Keratinocyte (primary cell): ENCODE results near the gene HELZ. TPM values are rescaled to one million over a fixed set of nuclear protein-coding genes. Genes with fewer than 3 reads are reported as not detected.

Experiments used
- DNase-seq: peaks from one replicate; pipeline ENCODE4 v3.0.0-alpha.2; 2011; ENCODE audit warnings: low read depth, missing footprints, low spot score
- FAIRE-seq: peaks from 2 replicates; lab custom pipeline; 2011; peaks lifted over from hg19 to GRCh38; lab: Jason Lieb, UNC
- H2AFZ ChIP-seq: 2 replicates; pipeline ENCODE4 v1.6.0; 2012; ENCODE audit warnings: low read length, control low read depth, inconsistent platforms; ENCODE audit not compliant: control insufficient read depth
- H3K27ac ChIP-seq: 2 replicates; pipeline ENCODE4 v1.5.1; 2011; ENCODE audit warnings: low read length; ENCODE audit not compliant: control insufficient read depth, insufficient read depth
- H3K27me3 ChIP-seq: 3 replicates; pipeline ENCODE4 v1.6.0; 2011; ENCODE audit warnings: low read length; ENCODE audit not compliant: control insufficient read depth, insufficient read depth; ENCODE audit errors: extremely low read depth
- H3K36me3 ChIP-seq, 2 experiments: 2 replicates in 1 of 2; 3 replicates in 1 of 2; pipeline ENCODE4 v1.5.1; 2011; ENCODE audit warnings: low read length in 2 of 2, mild to moderate bottlenecking in 1 of 2; ENCODE audit not compliant: control insufficient read depth in 2 of 2, insufficient read depth in 2 of 2; ENCODE audit errors: extremely low read depth in 1 of 2
- H3K4me1 ChIP-seq: 3 replicates; pipeline ENCODE4 v1.5.1; 2011; ENCODE audit warnings: low read length; ENCODE audit not compliant: control insufficient read depth, insufficient read depth; ENCODE audit errors: extremely low read depth
- H3K4me2 ChIP-seq: 3 replicates; pipeline ENCODE4 v1.6.0; 2011; ENCODE audit warnings: low read depth, low read length; ENCODE audit not compliant: control insufficient read depth, insufficient read depth; ENCODE audit errors: extremely low read depth
- H3K4me3 ChIP-seq, 3 experiments: fragments of 200-600 bp in 1 of 3; sonication (generic) in 1 of 3; 2 replicates in 2 of 3; 3 replicates in 1 of 3; pipeline ENCODE4 v1.5.1; 2011 to 2016; ENCODE audit warnings: low read length in 3 of 3, mild to moderate bottlenecking in 3 of 3, control low read depth in 2 of 3, inconsistent platforms in 1 of 3, low read depth in 1 of 3, mixed read lengths in 1 of 3, mixed run types in 1 of 3, moderate library complexity in 1 of 3; ENCODE audit not compliant: control insufficient read depth in 2 of 3, insufficient read depth in 2 of 3; ENCODE audit errors: extremely low read depth in 1 of 3
- H3K79me2 ChIP-seq: 2 replicates; pipeline ENCODE4 v1.6.0; 2012; ENCODE audit warnings: low read length; ENCODE audit not compliant: control insufficient read depth, insufficient read depth
- H3K9ac ChIP-seq: 3 replicates; pipeline ENCODE4 v1.6.0; 2011; ENCODE audit warnings: low read length; ENCODE audit not compliant: control insufficient read depth, insufficient read depth; ENCODE audit errors: extremely low read depth
- H3K9me1 ChIP-seq: 3 replicates; pipeline ENCODE4 v1.6.0; 2011; ENCODE audit warnings: low read length; ENCODE audit not compliant: control insufficient read depth, insufficient read depth; ENCODE audit errors: extremely low read depth
- H3K9me3 ChIP-seq: 2 replicates; pipeline ENCODE4 v1.5.1; 2012; ENCODE audit warnings: low read depth, low read length; ENCODE audit not compliant: control insufficient read depth
- H4K20me1 ChIP-seq: 3 replicates; pipeline ENCODE4 v1.6.0; 2011; ENCODE audit warnings: low read length; ENCODE audit not compliant: control insufficient read depth, insufficient read depth; ENCODE audit errors: extremely low read depth
- EZH2 ChIP-seq: IDR thresholded peaks from one replicate; pipeline ENCODE4 v1.6.1; 2012; ENCODE audit warnings: inconsistent platforms, mild to moderate bottlenecking, low read length, moderate library complexity
- dilution Hi-C: fragments of 300-500 bp; cut with MboI; formaldehyde crosslinking; loops from one replicate; pipeline ENCODE4 v1.7.0; 2020; ENCODE audit warnings: low sequenced_read_pairs; ENCODE audit not compliant: extremely low pct_ligation_motif_present
- polyA plus RNA-seq, 5 experiments: library from polyadenylated mRNA; depleted of rRNA in 3 of 5; stranded (reverse) in 3 of 5; stranded (forward) in 1 of 5; unstranded in 1 of 5; fragments of >200 nt; gene quantifications; 1 replicate in 1 of 5; 2 replicates in 3 of 5; 3 replicates in 1 of 5; pipeline versions ENCODE4 v1.2.1 to v1.2.3, GENCODE V29; 2011 to 2012; ENCODE audit warnings: missing spikeins in 2 of 5, low read depth in 1 of 5, low replicate concordance in 1 of 5
- TF ChIP-seq, protein P1 (sequence below), 3 experiments: IDR thresholded peaks in 1 of 3; conservative IDR thresholded peaks in 1 of 3; optimal IDR thresholded peaks in 1 of 3; 2 replicates in 2 of 3; 3 replicates in 1 of 3; pipeline versions ENCODE3 to v1.5.1; 2011; ENCODE audit warnings: low read length in 3 of 3, mild to moderate bottlenecking in 3 of 3, moderate library complexity in 2 of 3, control low read depth in 1 of 3, inconsistent platforms in 1 of 3; ENCODE audit not compliant: insufficient read depth in 2 of 3; ENCODE audit errors: extremely low read depth in 1 of 3

The HELZ gene
- polyA plus RNA-seq, 1 donor (not counting 4 experiments of a cell fraction or from before 2014, with no cell fraction given), result 18.2 TPM

GRCh38 chr17:67067571-67068482 is 177.2 kb downstream of the HELZ start:
- Histone ChIP-seq H3K36me3 (no peaks in the 10 kb centered on the region), H2AFZ (no peak overlapping the region), H4K20me1 (no peaks in the 10 kb centered on the region), H3K9ac (no peak overlapping the region), H3K4me2 (no peak overlapping the region), H3K27me3 (no peaks in the 10 kb centered on the region), H3K4me1 (no peaks in the 10 kb centered on the region), H3K9me1 (no peaks in the 10 kb centered on the region), H3K79me2 (no peaks in the 10 kb centered on the region), H3K4me3 (no peak overlapping the region), H3K27ac (no peak overlapping the region), H3K9me3 (no peaks in the 10 kb centered on the region)
- no peak for TF ChIP-seq EZH2
- TF ChIP-seq, protein P1, sequence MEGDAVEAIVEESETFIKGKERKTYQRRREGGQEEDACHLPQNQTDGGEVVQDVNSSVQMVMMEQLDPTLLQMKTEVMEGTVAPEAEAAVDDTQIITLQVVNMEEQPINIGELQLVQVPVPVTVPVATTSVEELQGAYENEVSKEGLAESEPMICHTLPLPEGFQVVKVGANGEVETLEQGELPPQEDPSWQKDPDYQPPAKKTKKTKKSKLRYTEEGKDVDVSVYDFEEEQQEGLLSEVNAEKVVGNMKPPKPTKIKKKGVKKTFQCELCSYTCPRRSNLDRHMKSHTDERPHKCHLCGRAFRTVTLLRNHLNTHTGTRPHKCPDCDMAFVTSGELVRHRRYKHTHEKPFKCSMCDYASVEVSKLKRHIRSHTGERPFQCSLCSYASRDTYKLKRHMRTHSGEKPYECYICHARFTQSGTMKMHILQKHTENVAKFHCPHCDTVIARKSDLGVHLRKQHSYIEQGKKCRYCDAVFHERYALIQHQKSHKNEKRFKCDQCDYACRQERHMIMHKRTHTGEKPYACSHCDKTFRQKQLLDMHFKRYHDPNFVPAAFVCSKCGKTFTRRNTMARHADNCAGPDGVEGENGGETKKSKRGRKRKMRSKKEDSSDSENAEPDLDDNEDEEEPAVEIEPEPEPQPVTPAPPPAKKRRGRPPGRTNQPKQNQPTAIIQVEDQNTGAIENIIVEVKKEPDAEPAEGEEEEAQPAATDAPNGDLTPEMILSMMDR (optimal IDR thresholded peaks at IDR 0.05 in 1 of 3, IDR thresholded peaks at IDR 0.05 in 1 of 3, conservative IDR thresholded peaks at IDR 0.05 in 1 of 3; ENCODE audit: extremely low read depth in 1 of 3, insufficient read depth in 2 of 3, low read length in 3 of 3), result no peak
- no peak for FAIRE-seq
- DNase-seq, result no peak
- dilution Hi-C loops, result no loop called here

GRCh38 chr17:67066717-67067116 is 178.3 kb downstream of the HELZ start:
- Histone ChIP-seq H3K9ac (no peak overlapping the region), H4K20me1 (no peaks in the 10 kb centered on the region), H3K27me3 (no peaks in the 10 kb centered on the region), H3K36me3 (no peaks in the 10 kb centered on the region), H3K9me3 (no peaks in the 10 kb centered on the region), H2AFZ (no peak overlapping the region), H3K4me3 (no peak overlapping the region), H3K9me1 (no peaks in the 10 kb centered on the region), H3K4me2 (no peak overlapping the region), H3K79me2 (no peaks in the 10 kb centered on the region), H3K27ac (no peak overlapping the region), H3K4me1 (no peaks in the 10 kb centered on the region)
- FAIRE-seq (no peak), DNase-seq (no peak)
- dilution Hi-C loops, result no loop called here
- TF ChIP-seq, protein P1 (optimal IDR thresholded peaks at IDR 0.05 in 1 of 3, IDR thresholded peaks at IDR 0.05 in 1 of 3, conservative IDR thresholded peaks at IDR 0.05 in 1 of 3; ENCODE audit: extremely low read depth in 1 of 3, insufficient read depth in 2 of 3, low read length in 3 of 3), result no peak
- no peak for TF ChIP-seq EZH2
